ENCODE data around the gene SLC6A18. TPM values are rescaled to one million over a fixed set of nuclear protein-coding genes. Genes with fewer than 3 reads are reported as not detected.

The SLC6A18 gene
- total and polyA plus RNA-seq, 2 of the 13 experiments (the other 11 are each of a cell fraction or from before 2014, with no cell fraction given), result not detected

DNA sequence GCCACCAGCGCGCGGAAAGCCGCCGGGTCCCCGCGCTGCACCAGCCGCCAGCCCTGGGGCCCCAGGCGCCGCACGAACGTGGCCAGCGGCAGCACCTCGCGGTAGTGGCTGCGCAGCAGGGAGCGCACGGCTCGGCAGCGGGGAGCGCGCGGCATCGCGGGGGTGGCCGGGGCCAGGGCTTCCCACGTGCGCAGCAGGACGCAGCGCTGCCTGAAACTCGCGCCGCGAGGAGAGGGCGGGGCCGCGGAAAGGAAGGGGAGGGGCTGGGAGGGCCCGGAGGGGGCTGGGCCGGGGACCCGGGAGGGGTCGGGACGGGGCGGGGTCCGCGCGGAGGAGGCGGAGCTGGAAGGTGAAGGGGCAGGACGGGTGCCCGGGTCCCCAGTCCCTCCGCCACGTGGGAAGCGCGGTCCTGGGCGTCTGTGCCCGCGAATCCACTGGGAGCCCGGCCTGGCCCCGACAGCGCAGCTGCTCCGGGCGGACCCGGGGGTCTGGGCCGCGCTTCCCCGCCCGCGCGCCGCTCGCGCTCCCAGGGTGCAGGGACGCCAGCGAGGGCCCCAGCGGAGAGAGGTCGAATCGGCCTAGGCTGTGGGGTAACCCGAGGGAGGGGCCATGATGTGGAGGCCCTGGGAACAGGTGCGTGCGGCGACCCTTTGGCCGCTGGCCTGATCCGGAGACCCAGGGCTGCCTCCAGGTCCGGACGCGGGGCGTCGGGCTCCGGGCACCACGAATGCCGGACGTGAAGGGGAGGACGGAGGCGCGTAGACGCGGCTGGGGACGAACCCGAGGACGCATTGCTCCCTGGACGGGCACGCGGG, 69.9 kb downstream of the SLC6A18 start, which contains the start of gene TERT (continued):
- TF ChIP-seq TBX2 (CRISPR knock-in tag; IDR thresholded peaks at IDR 0.05; ENCODE audit: borderline replicate concordance) (no peak), ZNF660 (CRISPR knock-in tag; IDR thresholded peaks at IDR 0.05; ENCODE audit: borderline replicate concordance, low read depth) (no peak)
- TF ChIP-seq, protein P1, sequence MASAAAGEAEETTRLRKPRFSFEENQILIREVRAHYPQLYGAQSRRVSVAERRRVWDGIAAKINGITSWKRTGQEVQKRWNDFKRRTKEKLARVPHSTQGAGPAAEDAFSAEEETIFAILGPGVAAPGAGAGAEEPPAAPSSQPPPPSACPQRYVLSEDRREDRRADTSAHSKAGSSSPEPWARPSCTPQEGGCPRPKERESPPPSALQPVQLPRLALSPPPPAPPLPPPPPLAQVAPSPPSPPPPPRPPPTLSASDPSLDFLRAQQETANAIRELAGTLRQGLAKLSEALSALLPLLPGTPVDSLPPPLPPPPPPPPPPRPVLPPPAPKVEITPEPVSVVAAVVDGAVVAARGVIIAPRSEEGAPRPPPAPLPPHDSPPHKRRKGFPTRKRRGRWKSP (CRISPR knock-in tag; IDR thresholded peaks at IDR 0.05), result no peak

DNA sequence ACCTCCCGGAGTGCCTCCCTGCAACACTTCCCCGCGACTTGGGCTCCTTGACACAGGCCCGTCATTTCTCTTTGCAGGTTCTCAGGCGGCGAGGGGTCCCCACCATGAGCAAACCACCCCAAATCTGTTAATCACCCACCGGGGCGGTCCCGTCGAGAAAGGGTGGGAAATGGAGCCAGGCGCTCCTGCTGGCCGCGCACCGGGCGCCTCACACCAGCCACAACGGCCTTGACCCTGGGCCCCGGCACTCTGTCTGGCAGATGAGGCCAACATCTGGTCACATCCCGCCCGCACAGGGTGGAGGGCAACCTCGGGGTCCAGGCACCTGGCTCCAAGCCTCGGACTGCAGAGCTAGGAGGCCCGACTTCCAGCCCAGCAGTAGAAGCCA, 70.5 kb downstream of the SLC6A18 start:
- ChIA-PET CTCF (ENCODE audit: low intra/inter-chr PET ratio, low total read pairs) (no interaction called here), POLR2A (interaction anchor here (1.0 kb wide), 1 partner anchor 31 kb away, joined by 5 read pairs; no protein-coding TSS in a partner anchor)
- in situ Hi-C loops (cut with HindIII; ENCODE audit: extremely low pct_ligation_motif_present, low pct_unique_long_range_greater_than_20kb) (no loop called here), intact Hi-C loops (cut with micrococcal nuclease; ENCODE audit: unreplicated experiment) (no loop called here)
- no peak overlapping the region for H3K27ac ChIP-seq (ENCODE audit: extremely low read length, insufficient read depth, low read length)
- H3K4me3 ChIP-seq (replicated peaks in 1 of 3; ENCODE audit: insufficient read depth in 1 of 3, low read depth in 2 of 3, low read length in 3 of 3), result peak overlapping the region in 1 of 3 experiments; percentile 68; a peak in 1 of 6 replicates
- H2AFZ ChIP-seq (ENCODE audit: low read length), result no peak overlapping the region
- 59% methylated on average over 7 of the region's 22 CpGs for WGBS (ENCODE audit: low lambda C conversion rate)
- H3K79me2 ChIP-seq (ENCODE audit: insufficient read depth, low read length), result no peaks in the 10 kb centered on the region
- no peak for FAIRE-seq
- BruUV-seq (replicated peaks), result no TSS peak
- peak; percentile 57 for ATAC-seq
- no peaks in the 10 kb centered on the region for H3K9me3 ChIP-seq (ENCODE audit: low read length)
- H3K27me3 ChIP-seq (ENCODE audit: control insufficient read depth in 1 of 2, insufficient read depth in 2 of 2, low read length in 2 of 2), result peaks cover 10 to 47% of the 10 kb centered on the region in 2 experiments; a peak in 4 of 5 replicates
- no peak for DNase-seq (ENCODE audit: low spot score)
- peaks cover 18% of the 10 kb centered on the region for H3K4me1 ChIP-seq (ENCODE audit: insufficient read depth, low read length)
- no peak overlapping the region for H3K9ac ChIP-seq (ENCODE audit: insufficient read depth, low read depth, low read length)
- H3K36me3 ChIP-seq (replicated peaks in 1 of 2; ENCODE audit: control insufficient read depth in 1 of 2, insufficient read depth in 2 of 2, low read length in 2 of 2), result no peaks in the 10 kb centered on the region
- H3K4me2 ChIP-seq (ENCODE audit: low read depth, low read length), result peak overlapping the region; percentile 43; the same call in 1 of the 2 replicates
- H4K20me1 ChIP-seq (ENCODE audit: insufficient read depth, low read length), result no peaks in the 10 kb centered on the region
- TF ChIP-seq HOXA3 (CRISPR knock-in tag; IDR thresholded peaks at IDR 0.05), result no peak
- TF ChIP-seq HHEX (CRISPR knock-in tag; IDR thresholded peaks at IDR 0.05), result no peak
- TF ChIP-seq, protein P2, sequence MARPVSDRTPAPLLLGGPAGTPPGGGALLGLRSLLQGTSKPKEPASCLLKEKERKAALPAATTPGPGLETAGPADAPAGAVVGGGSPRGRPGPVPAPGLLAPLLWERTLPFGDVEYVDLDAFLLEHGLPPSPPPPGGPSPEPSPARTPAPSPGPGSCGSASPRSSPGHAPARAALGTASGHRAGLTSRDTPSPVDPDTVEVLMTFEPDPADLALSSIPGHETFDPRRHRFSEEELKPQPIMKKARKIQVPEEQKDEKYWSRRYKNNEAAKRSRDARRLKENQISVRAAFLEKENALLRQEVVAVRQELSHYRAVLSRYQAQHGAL (CRISPR knock-in tag; IDR thresholded peaks at IDR 0.05; ENCODE audit: not compliant biosample characterization), result no peak
- TF ChIP-seq GPN1 (CRISPR knock-in tag; IDR thresholded peaks at IDR 0.05; ENCODE audit: borderline replicate concordance), result no peak
- TF ChIP-seq GZF1 (CRISPR knock-in tag; IDR thresholded peaks at IDR 0.05), result no peak
- TF ChIP-seq, protein P3, sequence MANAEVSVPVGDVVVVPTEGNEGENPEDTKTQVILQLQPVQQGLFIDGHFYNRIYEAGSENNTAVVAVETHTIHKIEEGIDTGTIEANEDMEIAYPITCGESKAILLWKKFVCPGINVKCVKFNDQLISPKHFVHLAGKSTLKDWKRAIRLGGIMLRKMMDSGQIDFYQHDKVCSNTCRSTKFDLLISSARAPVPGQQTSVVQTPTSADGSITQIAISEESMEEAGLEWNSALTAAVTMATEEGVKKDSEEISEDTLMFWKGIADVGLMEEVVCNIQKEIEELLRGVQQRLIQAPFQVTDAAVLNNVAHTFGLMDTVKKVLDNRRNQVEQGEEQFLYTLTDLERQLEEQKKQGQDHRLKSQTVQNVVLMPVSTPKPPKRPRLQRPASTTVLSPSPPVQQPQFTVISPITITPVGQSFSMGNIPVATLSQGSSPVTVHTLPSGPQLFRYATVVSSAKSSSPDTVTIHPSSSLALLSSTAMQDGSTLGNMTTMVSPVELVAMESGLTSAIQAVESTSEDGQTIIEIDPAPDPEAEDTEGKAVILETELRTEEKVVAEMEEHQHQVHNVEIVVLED (CRISPR knock-in tag; IDR thresholded peaks at IDR 0.05; ENCODE audit: borderline replicate concordance), result no peak
- TF ChIP-seq, protein P4, sequence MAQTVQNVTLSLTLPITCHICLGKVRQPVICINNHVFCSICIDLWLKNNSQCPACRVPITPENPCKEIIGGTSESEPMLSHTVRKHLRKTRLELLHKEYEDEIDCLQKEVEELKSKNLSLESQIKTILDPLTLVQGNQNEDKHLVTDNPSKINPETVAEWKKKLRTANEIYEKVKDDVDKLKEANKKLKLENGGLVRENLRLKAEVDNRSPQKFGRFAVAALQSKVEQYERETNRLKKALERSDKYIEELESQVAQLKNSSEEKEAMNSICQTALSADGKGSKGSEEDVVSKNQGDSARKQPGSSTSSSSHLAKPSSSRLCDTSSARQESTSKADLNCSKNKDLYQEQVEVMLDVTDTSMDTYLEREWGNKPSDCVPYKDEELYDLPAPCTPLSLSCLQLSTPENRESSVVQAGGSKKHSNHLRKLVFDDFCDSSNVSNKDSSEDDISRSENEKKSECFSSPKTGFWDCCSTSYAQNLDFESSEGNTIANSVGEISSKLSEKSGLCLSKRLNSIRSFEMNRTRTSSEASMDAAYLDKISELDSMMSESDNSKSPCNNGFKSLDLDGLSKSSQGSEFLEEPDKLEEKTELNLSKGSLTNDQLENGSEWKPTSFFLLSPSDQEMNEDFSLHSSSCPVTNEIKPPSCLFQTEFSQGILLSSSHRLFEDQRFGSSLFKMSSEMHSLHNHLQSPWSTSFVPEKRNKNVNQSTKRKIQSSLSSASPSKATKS (CRISPR knock-in tag; IDR thresholded peaks at IDR 0.05), result no peak
- TF ChIP-seq GTF3A (CRISPR knock-in tag; conservative IDR thresholded peaks at IDR 0.05), result no peak
- TF ChIP-seq, protein P5, sequence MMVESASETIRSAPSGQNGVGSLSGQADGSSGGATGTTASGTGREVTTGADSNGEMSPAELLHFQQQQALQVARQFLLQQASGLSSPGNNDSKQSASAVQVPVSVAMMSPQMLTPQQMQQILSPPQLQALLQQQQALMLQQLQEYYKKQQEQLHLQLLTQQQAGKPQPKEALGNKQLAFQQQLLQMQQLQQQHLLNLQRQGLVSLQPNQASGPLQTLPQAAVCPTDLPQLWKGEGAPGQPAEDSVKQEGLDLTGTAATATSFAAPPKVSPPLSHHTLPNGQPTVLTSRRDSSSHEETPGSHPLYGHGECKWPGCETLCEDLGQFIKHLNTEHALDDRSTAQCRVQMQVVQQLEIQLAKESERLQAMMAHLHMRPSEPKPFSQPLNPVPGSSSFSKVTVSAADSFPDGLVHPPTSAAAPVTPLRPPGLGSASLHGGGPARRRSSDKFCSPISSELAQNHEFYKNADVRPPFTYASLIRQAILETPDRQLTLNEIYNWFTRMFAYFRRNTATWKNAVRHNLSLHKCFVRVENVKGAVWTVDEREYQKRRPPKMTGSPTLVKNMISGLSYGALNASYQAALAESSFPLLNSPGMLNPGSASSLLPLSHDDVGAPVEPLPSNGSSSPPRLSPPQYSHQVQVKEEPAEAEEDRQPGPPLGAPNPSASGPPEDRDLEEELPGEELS (CRISPR knock-in tag; IDR thresholded peaks at IDR 0.05), result no peak

Measured in HepG2 (cell line).